Measurements from ENCODE around the gene TMEM147. TPM values are rescaled to one million over a fixed set of nuclear protein-coding genes. Genes with fewer than 3 reads are reported as not detected.

TMEM147 gene
- total and polyA plus RNA-seq, 2 of the 4 experiments (the other 2 are of a cell fraction): 67.6 to 108 TPM

GRCh38 chr19:35559781-35560180 is 14.4 kb downstream of the TMEM147 start:
- Histone ChIP-seq H2BK20ac (ENCODE audit: low read depth, low read length) (no peak overlapping the region), H3K27ac (ENCODE audit: insufficient read depth, low read length) (no peak overlapping the region), H3K56ac (ENCODE audit: extremely low read depth, insufficient read depth, low read length) (no peak overlapping the region), H2BK15ac (ENCODE audit: low read depth, low read length) (no peak overlapping the region), H3K18ac (ENCODE audit: low read depth, low read length) (no peak overlapping the region), H4K8ac (ENCODE audit: low read depth in 2 of 2, low read length in 2 of 2) (no peak overlapping the region), H2AK5ac (ENCODE audit: low read depth, low read length) (no peak overlapping the region), H3K79me1 (ENCODE audit: low read depth in 1 of 2, low read length in 2 of 2) (no peaks in the 10 kb centered on the region), H3K23ac (ENCODE audit: low read depth, low read length) (no peak overlapping the region), H4K5ac (ENCODE audit: low read depth, low read length) (no peak overlapping the region), H3K4ac (ENCODE audit: low read depth, low read length) (no peak overlapping the region), H3K4me1 (ENCODE audit: control insufficient read depth, insufficient read depth, low read length) (no peaks in the 10 kb centered on the region), H2AFZ (replicated peaks; ENCODE audit: low read length, poor library complexity) (no peak overlapping the region), H2BK5ac (ENCODE audit: low read depth, low read length, poor library complexity, severe bottlenecking) (no peak overlapping the region), H3K36me3 (ENCODE audit: control insufficient read depth, insufficient read depth, low read length) (no peaks in the 10 kb centered on the region), H3K4me2 (ENCODE audit: low read depth, low read length) (no peak overlapping the region), H3K9ac (ENCODE audit: low read depth, low read length) (no peak overlapping the region), H3K27me3 (ENCODE audit: control insufficient read depth, insufficient read depth, low read length) (peaks cover 48% of the 10 kb centered on the region), H4K20me1 (ENCODE audit: insufficient read depth, low read length) (no peaks in the 10 kb centered on the region), H3K9me3 (ENCODE audit: control insufficient read depth, insufficient read depth, low read length) (no peaks in the 10 kb centered on the region), H3K4me3 (ENCODE audit: insufficient read depth, low read depth, low read length) (no peak overlapping the region), H2BK120ac (ENCODE audit: low read depth, low read length) (no peak overlapping the region), H2AK9ac (replicated peaks; ENCODE audit: low read depth, low read length, poor library complexity) (no peak overlapping the region), H3K9me1 (ENCODE audit: insufficient read depth, low read length) (0 out of 2 replicates have a peak, but pooled peaks cover 3% of the 10 kb centered on the region), H4K91ac (ENCODE audit: insufficient read depth, low read depth, low read length) (no peak overlapping the region), H3K14ac (replicated peaks; ENCODE audit: low read depth, low read length) (no peak overlapping the region)
- ATAC-seq (ENCODE audit: low read depth) (no peak), DNase-seq (no peak)
- intact Hi-C loops (cut with micrococcal nuclease) (no loop called here), dilution Hi-C loops (cut with HindIII; ENCODE audit: low sequenced_read_pairs, unreplicated experiment) (no loop called here), in situ Hi-C loops (cut with MboI; ENCODE audit: low sequenced_read_pairs) (no loop called here)
- BruUV-seq (replicated peaks): no TSS peak
- POLR2A ChIA-PET (ENCODE audit: unreplicated experiment): no interaction called here
- TF ChIP-seq MAFK (IDR thresholded peaks at IDR 0.05; ENCODE audit: low read depth, low read length) (no peak), CHD1 (IDR thresholded peaks at IDR 0.05; ENCODE audit: low read depth, low read length) (no peak), FOS (IDR thresholded peaks at IDR 0.05; ENCODE audit: low read depth, low read length) (no peak), POLR2A (IDR thresholded peaks at IDR 0.05; ENCODE audit: low read depth, low read length) (no peak), CTCF (conservative IDR thresholded peaks at IDR 0.05; ENCODE audit: low read depth, low read length) (no peak)
- WGBS, 2 experiments (ENCODE audit: extremely low coverage in 2 of 2, insufficient read length in 1 of 2): 88% methylated on average over 21 of the region's 23 CpGs; no CpG with 5 or more reads in 1 of the 2 experiments
- CTCF ChIA-PET: interaction anchor here (0.6 kb wide), 1 partner anchor 20 kb away, joined by 3 read pairs; no protein-coding TSS in a partner anchor
